ENCODE data around the gene DIAPH2.

DIAPH2 gene

GRCh38 chrX:97046867-97047266 is 362.2 kb downstream of the DIAPH2 start:
- no peak overlapping the region for H3K4me3 ChIP-seq (ENCODE audit: control insufficient read depth in 1 of 7, extremely low read depth in 1 of 7, insufficient read depth in 4 of 7, low read depth in 2 of 7, low read length in 6 of 7)
- ChIA-PET CTCF (no interaction called here), POLR2A (no interaction called here)
- no peak overlapping the region for H3K27ac ChIP-seq (ENCODE audit: insufficient read depth in 1 of 2, low read depth in 1 of 2, low read length in 2 of 2, poor library complexity in 1 of 2, severe bottlenecking in 2 of 2)
- DNase-seq, result no peak
- no peaks in the 10 kb centered on the region for H3K36me3 ChIP-seq (ENCODE audit: control insufficient read depth in 4 of 4, insufficient read depth in 4 of 4, low read length in 3 of 4)
- no peaks in the 10 kb centered on the region for H3K9me3 ChIP-seq (ENCODE audit: control extremely low read depth in 1 of 5, control insufficient read depth in 4 of 5, insufficient read depth in 2 of 5, low read depth in 1 of 5, low read length in 4 of 5)
- 96% methylated on average over 2 of the region's 3 CpGs for WGBS (ENCODE audit: insufficient coverage)
- H3K4me1 ChIP-seq (ENCODE audit: control extremely low read depth in 1 of 4, control insufficient read depth in 4 of 4, insufficient read depth in 4 of 4, low read length in 3 of 4), result no peaks in the 10 kb centered on the region
- no peaks in the 10 kb centered on the region for H3K27me3 ChIP-seq (replicated peaks in 2 of 5; ENCODE audit: control insufficient read depth in 4 of 5, insufficient read depth in 5 of 5, low read length in 4 of 5)

- DNase-seq, result no peak
- CTCF ChIA-PET, result no interaction called here
- no peak overlapping the region for H3K27ac ChIP-seq (ENCODE audit: insufficient read depth in 1 of 2, low read depth in 1 of 2, low read length in 2 of 2, poor library complexity in 1 of 2, severe bottlenecking in 2 of 2)
- H3K4me1 ChIP-seq (ENCODE audit: control extremely low read depth in 1 of 4, control insufficient read depth in 4 of 4, insufficient read depth in 4 of 4, low read length in 3 of 4), result no peaks in the 10 kb centered on the region
- H3K27me3 ChIP-seq (replicated peaks in 2 of 5; ENCODE audit: control insufficient read depth in 4 of 5, insufficient read depth in 5 of 5, low read length in 4 of 5), result peaks cover 0 to 2% (median 0%) of the 10 kb centered on the region in 5 experiments
- no CpG with 5 or more reads among the region's 2 CpGs for WGBS (ENCODE audit: insufficient coverage)
- H3K36me3 ChIP-seq (ENCODE audit: control insufficient read depth in 4 of 4, insufficient read depth in 4 of 4, low read length in 3 of 4), result no peaks in the 10 kb centered on the region
- POLR2A ChIA-PET, result no interaction called here
- no peaks in the 10 kb centered on the region for H3K9me3 ChIP-seq (ENCODE audit: control extremely low read depth in 1 of 5, control insufficient read depth in 4 of 5, insufficient read depth in 2 of 5, low read depth in 1 of 5, low read length in 4 of 5)
- no peak overlapping the region for H3K4me3 ChIP-seq (ENCODE audit: control insufficient read depth in 1 of 7, extremely low read depth in 1 of 7, insufficient read depth in 4 of 7, low read depth in 2 of 7, low read length in 6 of 7)
Observed at GRCh38 chrX:97050392-97050791, 365.8 kb downstream of the DIAPH2 start.

- Histone ChIP-seq H3K36me3 (ENCODE audit: control insufficient read depth in 4 of 4, insufficient read depth in 4 of 4, low read length in 3 of 4) (no peaks in the 10 kb centered on the region), H3K27me3 (replicated peaks in 2 of 5; ENCODE audit: control insufficient read depth in 4 of 5, insufficient read depth in 5 of 5, low read length in 4 of 5) (peaks cover 0 to 2% (median 0%) of the 10 kb centered on the region in 5 experiments), H3K4me3 (ENCODE audit: control insufficient read depth in 1 of 7, extremely low read depth in 1 of 7, insufficient read depth in 4 of 7, low read depth in 2 of 7, low read length in 6 of 7) (no peak overlapping the region), H3K4me1 (ENCODE audit: control extremely low read depth in 1 of 4, control insufficient read depth in 4 of 4, insufficient read depth in 4 of 4, low read length in 3 of 4) (no peaks in the 10 kb centered on the region), H3K9me3 (ENCODE audit: control extremely low read depth in 1 of 5, control insufficient read depth in 4 of 5, insufficient read depth in 2 of 5, low read depth in 1 of 5, low read length in 4 of 5) (no peaks in the 10 kb centered on the region), H3K27ac (ENCODE audit: insufficient read depth in 1 of 2, low read depth in 1 of 2, low read length in 2 of 2, poor library complexity in 1 of 2, severe bottlenecking in 2 of 2) (no peak overlapping the region)
- CTCF ChIA-PET, result no interaction called here
- WGBS (ENCODE audit: insufficient coverage), result 100% methylated on average over 1 of the region's 4 CpGs
- POLR2A ChIA-PET, result no interaction called here
- no peak for DNase-seq
Observed at GRCh38 chrX:97057349-97057909, 372.8 kb downstream of the DIAPH2 start.

GRCh38 chrX:97060020-97060419 is 375.4 kb downstream of the DIAPH2 start:
- Histone ChIP-seq H3K4me3 (ENCODE audit: control insufficient read depth in 1 of 7, extremely low read depth in 1 of 7, insufficient read depth in 4 of 7, low read depth in 2 of 7, low read length in 6 of 7) (no peak overlapping the region), H3K27me3 (replicated peaks in 2 of 5; ENCODE audit: control insufficient read depth in 4 of 5, insufficient read depth in 5 of 5, low read length in 4 of 5) (no peaks in the 10 kb centered on the region), H3K36me3 (ENCODE audit: control insufficient read depth in 4 of 4, insufficient read depth in 4 of 4, low read length in 3 of 4) (no peaks in the 10 kb centered on the region), H3K27ac (ENCODE audit: insufficient read depth in 1 of 2, low read depth in 1 of 2, low read length in 2 of 2, poor library complexity in 1 of 2, severe bottlenecking in 2 of 2) (no peak overlapping the region), H3K4me1 (ENCODE audit: control extremely low read depth in 1 of 4, control insufficient read depth in 4 of 4, insufficient read depth in 4 of 4, low read length in 3 of 4) (no peaks in the 10 kb centered on the region), H3K9me3 (ENCODE audit: control extremely low read depth in 1 of 5, control insufficient read depth in 4 of 5, insufficient read depth in 2 of 5, low read depth in 1 of 5, low read length in 4 of 5) (no peaks in the 10 kb centered on the region)
- 67% methylated on average over 4 of the region's 4 CpGs for WGBS (ENCODE audit: insufficient coverage)
- ChIA-PET CTCF (no interaction called here), POLR2A (no interaction called here)
- no peak for DNase-seq

- ChIA-PET POLR2A (no interaction called here), CTCF (no interaction called here)
- no peak for DNase-seq
- no peaks in the 10 kb centered on the region for H3K9me3 ChIP-seq (ENCODE audit: control extremely low read depth in 1 of 5, control insufficient read depth in 4 of 5, insufficient read depth in 2 of 5, low read depth in 1 of 5, low read length in 4 of 5)
- H3K4me3 ChIP-seq (ENCODE audit: control insufficient read depth in 1 of 7, extremely low read depth in 1 of 7, insufficient read depth in 4 of 7, low read depth in 2 of 7, low read length in 6 of 7), result no peak overlapping the region
- H3K27ac ChIP-seq (ENCODE audit: insufficient read depth in 1 of 2, low read depth in 1 of 2, low read length in 2 of 2, poor library complexity in 1 of 2, severe bottlenecking in 2 of 2), result no peak overlapping the region
- no peaks in the 10 kb centered on the region for H3K36me3 ChIP-seq (ENCODE audit: control insufficient read depth in 4 of 4, insufficient read depth in 4 of 4, low read length in 3 of 4)
- no peaks in the 10 kb centered on the region for H3K27me3 ChIP-seq (replicated peaks in 2 of 5; ENCODE audit: control insufficient read depth in 4 of 5, insufficient read depth in 5 of 5, low read length in 4 of 5)
- no peaks in the 10 kb centered on the region for H3K4me1 ChIP-seq (ENCODE audit: control extremely low read depth in 1 of 4, control insufficient read depth in 4 of 4, insufficient read depth in 4 of 4, low read length in 3 of 4)
- 82% methylated on average over 4 of the region's 5 CpGs for WGBS (ENCODE audit: insufficient coverage)
Observed at GRCh38 chrX:97065066-97065465, 380.4 kb downstream of the DIAPH2 start.

- Histone ChIP-seq H3K36me3 (ENCODE audit: control insufficient read depth in 4 of 4, insufficient read depth in 4 of 4, low read length in 3 of 4) (no peaks in the 10 kb centered on the region), H3K27me3 (replicated peaks in 2 of 5; ENCODE audit: control insufficient read depth in 4 of 5, insufficient read depth in 5 of 5, low read length in 4 of 5) (no peaks in the 10 kb centered on the region), H3K4me1 (ENCODE audit: control extremely low read depth in 1 of 4, control insufficient read depth in 4 of 4, insufficient read depth in 4 of 4, low read length in 3 of 4) (no peaks in the 10 kb centered on the region), H3K27ac (ENCODE audit: insufficient read depth in 1 of 2, low read depth in 1 of 2, low read length in 2 of 2, poor library complexity in 1 of 2, severe bottlenecking in 2 of 2) (no peak overlapping the region), H3K9me3 (ENCODE audit: control extremely low read depth in 1 of 5, control insufficient read depth in 4 of 5, insufficient read depth in 2 of 5, low read depth in 1 of 5, low read length in 4 of 5) (no peaks in the 10 kb centered on the region), H3K4me3 (ENCODE audit: control insufficient read depth in 1 of 7, extremely low read depth in 1 of 7, insufficient read depth in 4 of 7, low read depth in 2 of 7, low read length in 6 of 7) (no peak overlapping the region)
- ChIA-PET CTCF (no interaction called here), POLR2A (no interaction called here)
- no peak for DNase-seq
Observed at GRCh38 chrX:97065973-97066372, 381.3 kb downstream of the DIAPH2 start.

GRCh38 chrX:97066381-97066780 is 381.7 kb downstream of the DIAPH2 start:
- DNase-seq, result no peak
- no peak overlapping the region for H3K27ac ChIP-seq (ENCODE audit: insufficient read depth in 1 of 2, low read depth in 1 of 2, low read length in 2 of 2, poor library complexity in 1 of 2, severe bottlenecking in 2 of 2)
- H3K27me3 ChIP-seq (replicated peaks in 2 of 5; ENCODE audit: control insufficient read depth in 4 of 5, insufficient read depth in 5 of 5, low read length in 4 of 5), result no peaks in the 10 kb centered on the region
- WGBS (ENCODE audit: insufficient coverage), result no CpG with 5 or more reads among the region's 3 CpGs
- H3K4me3 ChIP-seq (ENCODE audit: control insufficient read depth in 1 of 7, extremely low read depth in 1 of 7, insufficient read depth in 4 of 7, low read depth in 2 of 7, low read length in 6 of 7), result no peak overlapping the region
- no peaks in the 10 kb centered on the region for H3K4me1 ChIP-seq (ENCODE audit: control extremely low read depth in 1 of 4, control insufficient read depth in 4 of 4, insufficient read depth in 4 of 4, low read length in 3 of 4)
- ChIA-PET POLR2A (no interaction called here), CTCF (no interaction called here)
- no peaks in the 10 kb centered on the region for H3K9me3 ChIP-seq (ENCODE audit: control extremely low read depth in 1 of 5, control insufficient read depth in 4 of 5, insufficient read depth in 2 of 5, low read depth in 1 of 5, low read length in 4 of 5)
- no peaks in the 10 kb centered on the region for H3K36me3 ChIP-seq (ENCODE audit: control insufficient read depth in 4 of 4, insufficient read depth in 4 of 4, low read length in 3 of 4)

All from common myeloid progenitor, CD34-positive (primary cell).